GM23338 (cell line): Measurements from ENCODE around the gene ERRFI1. TPM values are rescaled to one million over a fixed set of nuclear protein-coding genes. Genes with fewer than 3 reads are reported as not detected.

Source experiments
- ATAC-seq: fragments of 200-7000 bp; cut with Tn5 transposase; 3 replicates; pipeline ENCODE4 v1.9.1; 2020
- DNase-seq: peaks from one replicate; pipeline ENCODE4 v3.0.0-alpha.2; 2015; ENCODE audit warnings: low spot score
- H2AFZ ChIP-seq: fragments of 200-600 bp; sonication (generic); 2 replicates; pipeline ENCODE4 v1.8.0; 2016; ENCODE audit warnings: antibody characterized with exemption, mild to moderate bottlenecking, moderate library complexity
- H3F3A ChIP-seq: fragments of 200-600 bp; sonication (generic); replicated peaks from 2 replicates; pipeline ENCODE4 v1.8.0; 2017; ENCODE audit warnings: antibody characterized with exemption, mixed run types, low read depth
- H3K27ac ChIP-seq: fragments of 200-600 bp; sonication (generic); 2 replicates; pipeline ENCODE4 v1.6.1; 2016; ENCODE audit warnings: low read depth
- H3K27me3 ChIP-seq: fragments of 200-600 bp; sonication (generic); 2 replicates; pipeline ENCODE4 v1.8.0; 2016; ENCODE audit warnings: mild to moderate bottlenecking, mixed run types, moderate library complexity; ENCODE audit not compliant: insufficient read depth
- H3K36me3 ChIP-seq: fragments of 200-600 bp; sonication (generic); 2 replicates; pipeline ENCODE4 v1.8.0; 2016; ENCODE audit warnings: mild to moderate bottlenecking; ENCODE audit not compliant: insufficient read depth
- H3K4me1 ChIP-seq: fragments of 200-600 bp; sonication (generic); 2 replicates; pipeline ENCODE4 v1.8.0; 2016; ENCODE audit warnings: mild to moderate bottlenecking, moderate library complexity; ENCODE audit not compliant: insufficient read depth
- H3K4me2 ChIP-seq: fragments of 200-600 bp; sonication (generic); 2 replicates; pipeline ENCODE4 v1.7.1; 2017; ENCODE audit warnings: mixed run types
- H3K4me3 ChIP-seq: fragments of 200-600 bp; sonication (generic); 2 replicates; pipeline ENCODE4 v1.6.1; 2016; ENCODE audit warnings: mixed run types
- H3K79me2 ChIP-seq: fragments of 200-600 bp; sonication (generic); replicated peaks from 2 replicates; pipeline ENCODE4 v1.8.0; 2017; ENCODE audit warnings: mild to moderate bottlenecking; ENCODE audit not compliant: insufficient read depth
- H3K9me2 ChIP-seq: fragments of 200-600 bp; sonication (generic); 2 replicates; pipeline ENCODE4 v1.8.0; 2017; ENCODE audit not compliant: insufficient read depth
- H4K20me1 ChIP-seq: fragments of 200-600 bp; sonication (generic); replicated peaks from 2 replicates; pipeline ENCODE4 v1.8.0; 2017; ENCODE audit warnings: mild to moderate bottlenecking; ENCODE audit not compliant: insufficient read depth
- H3K27ac Mint-ChIP-seq: 2 replicates; pipeline ENCODE4 v1.8.0; 2020; ENCODE audit warnings: inconsistent platforms, mild to moderate bottlenecking, moderate library complexity, mixed read lengths
- H3K27me3 Mint-ChIP-seq: 3 replicates; pipeline ENCODE4 v1.8.0; 2022; ENCODE audit warnings: low read depth, mild to moderate bottlenecking, moderate library complexity, mixed read lengths, inconsistent platforms; ENCODE audit not compliant: insufficient read depth, poor library complexity
- H3K36me3 Mint-ChIP-seq: 3 replicates; pipeline ENCODE4 v1.8.0; 2021; ENCODE audit warnings: low read depth, mild to moderate bottlenecking, inconsistent platforms, moderate library complexity, mixed read lengths
- H3K4me1 Mint-ChIP-seq: 3 replicates; pipeline ENCODE4 v1.8.0; 2020; ENCODE audit warnings: mild to moderate bottlenecking, inconsistent platforms, mixed read lengths
- H3K4me3 Mint-ChIP-seq: 3 replicates; pipeline ENCODE4 v1.8.0; 2021; ENCODE audit warnings: moderate library complexity, mild to moderate bottlenecking, inconsistent platforms, mixed read lengths
- H3K9me3 Mint-ChIP-seq: 3 replicates; pipeline ENCODE4 v1.8.0; 2020; ENCODE audit warnings: moderate library complexity, mild to moderate bottlenecking, inconsistent platforms, mixed read lengths
- CREB1 ChIP-seq: fragments of 250-450 bp; sonication (Bioruptor Pico); IDR thresholded peaks from 2 replicates; pipeline ENCODE4 v1.5.0; 2020; ENCODE audit warnings: low read depth, mild to moderate bottlenecking, moderate library complexity
- EZH2 ChIP-seq: fragments of 200-600 bp; sonication (generic); IDR thresholded peaks from one replicate; pipeline ENCODE4 v1.8.0; 2017; ENCODE audit warnings: antibody characterized with exemption, mild to moderate bottlenecking, low read depth; ENCODE audit not compliant: unreplicated experiment
- JUNB ChIP-seq: IDR thresholded peaks from one replicate; pipeline ENCODE4 v1.6.1; 2016; ENCODE audit warnings: antibody characterized with exemption; ENCODE audit not compliant: unreplicated experiment
- NANOG ChIP-seq: IDR thresholded peaks from 2 replicates; pipeline ENCODE4 v1.6.1; 2016; ENCODE audit warnings: antibody characterized with exemption, borderline replicate concordance
- POLR2AphosphoS5 ChIP-seq: IDR thresholded peaks from 2 replicates; pipeline ENCODE4 v1.6.1; 2016; ENCODE audit warnings: antibody characterized with exemption, low read depth
- STAT1 ChIP-seq: IDR thresholded peaks from one replicate; pipeline ENCODE4 v1.6.1; 2016; ENCODE audit warnings: antibody characterized with exemption; ENCODE audit not compliant: unreplicated experiment
- ZNF114 ChIP-seq: fragments of 250-450 bp; sonication (Bioruptor Pico); IDR thresholded peaks from 2 replicates; pipeline ENCODE4 v1.5.0; 2020; ENCODE audit warnings: mild to moderate bottlenecking, moderate library complexity
- ZNF331 ChIP-seq: fragments of 250-450 bp; sonication (Bioruptor Pico); IDR thresholded peaks from 2 replicates; pipeline ENCODE4 v1.5.0; 2020; ENCODE audit warnings: low read depth, mild to moderate bottlenecking, moderate library complexity
- polyA plus RNA-seq: library from polyadenylated mRNA; unstranded; fragments of >200 nt; fragmentation: Nextera tagmentation; extraction: Ambion mirVana; gene quantifications from 2 replicates; pipeline ENCODE4 v1.2.1, GENCODE V29; 2016
- total RNA-seq: library from RNA; depleted of rRNA; stranded (reverse); fragments of >200 nt; shearing (Covaris generic); gene quantifications from 2 replicates; pipeline ENCODE4 v1.2.3, GENCODE V29; 2014
- TF ChIP-seq, protein P1 (sequence below): IDR thresholded peaks from one replicate; pipeline ENCODE4 v1.6.1; 2018; ENCODE audit warnings: antibody characterized with exemption; ENCODE audit not compliant: unreplicated experiment
- TF ChIP-seq, protein P2 (sequence below): fragments of 250-450 bp; sonication (Bioruptor Pico); IDR thresholded peaks from 2 replicates; pipeline ENCODE4 v1.5.0; 2020; ENCODE audit warnings: mild to moderate bottlenecking, moderate library complexity
- TF ChIP-seq, protein P3 (sequence below), 2 experiments: fragments of 200-600 bp in 1 of 2; sonication (generic) in 1 of 2; conservative IDR thresholded peaks; 2 replicates each; pipeline versions ENCODE4 v1.5.1 to v1.6.1; 2016 to 2017; ENCODE audit warnings: antibody characterized with exemption in 2 of 2, low read depth in 2 of 2, mild to moderate bottlenecking in 2 of 2, moderate library complexity in 1 of 2
- TF ChIP-seq, protein P4 (sequence below): IDR thresholded peaks from 2 replicates; pipeline ENCODE4 v1.6.1; 2016; ENCODE audit warnings: antibody characterized with exemption

The ERRFI1 gene
- total and polyA plus RNA-seq, 2 experiments from 2014 or later: 22.9 to 59.8 TPM

DNA sequence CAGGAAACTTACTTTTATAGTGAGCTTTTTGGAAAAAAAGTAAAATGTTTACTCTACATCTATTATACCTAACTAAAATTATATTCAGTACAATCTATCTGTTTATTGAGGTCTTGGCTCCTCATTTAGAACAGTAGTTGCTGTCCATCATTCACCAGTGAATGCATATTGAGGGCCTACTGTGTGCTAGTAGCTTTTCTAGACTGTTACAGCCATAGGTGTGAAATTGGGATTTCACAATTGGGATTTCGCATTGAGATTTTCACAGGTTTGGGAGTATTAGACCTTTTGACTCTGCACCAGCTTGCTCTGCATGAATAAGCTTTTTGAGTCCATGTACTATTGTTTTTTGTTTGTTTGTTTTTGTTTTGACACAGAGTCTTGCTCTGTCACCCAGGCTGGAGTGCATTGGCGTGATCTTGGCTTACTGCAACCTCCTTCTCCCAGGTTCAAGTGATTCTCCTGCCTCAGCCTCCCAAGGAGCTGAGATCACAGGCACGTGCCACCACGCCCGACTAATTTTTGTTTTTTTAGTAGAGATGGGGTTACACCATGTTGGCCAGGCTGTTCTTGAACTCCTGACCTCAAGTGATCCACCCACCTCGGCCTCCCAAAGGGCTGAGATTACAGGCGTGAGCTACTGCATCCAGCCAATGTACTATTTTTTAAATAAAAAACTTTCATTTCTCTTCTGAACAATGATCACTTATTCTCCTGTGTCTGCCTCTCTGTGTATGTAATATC is 47.2 kb upstream of the ERRFI1 start:
- Histone ChIP-seq H3K4me1 (peaks cover 17% of the 10 kb centered on the region), H3F3A (no peaks in the 10 kb centered on the region), H3K27me3 (no peaks in the 10 kb centered on the region), H3K27ac (no peak overlapping the region), H3K9me2 (no peaks in the 10 kb centered on the region), H3K36me3 (no peaks in the 10 kb centered on the region), H4K20me1 (no peaks in the 10 kb centered on the region), H3K4me3 (no peak overlapping the region), H2AFZ (no peak overlapping the region), H3K4me2 (no peak overlapping the region), H3K79me2 (no peaks in the 10 kb centered on the region)
- Mint-ChIP-seq H3K9me3 (no peaks in the 10 kb centered on the region), H3K27ac (no peak overlapping the region), H3K4me1 (peaks cover 26% of the 10 kb centered on the region), H3K4me3 (no peak overlapping the region), H3K36me3 (no peaks in the 10 kb centered on the region), H3K27me3 (peaks cover 2% of the 10 kb centered on the region)
- TF ChIP-seq, protein P1, sequence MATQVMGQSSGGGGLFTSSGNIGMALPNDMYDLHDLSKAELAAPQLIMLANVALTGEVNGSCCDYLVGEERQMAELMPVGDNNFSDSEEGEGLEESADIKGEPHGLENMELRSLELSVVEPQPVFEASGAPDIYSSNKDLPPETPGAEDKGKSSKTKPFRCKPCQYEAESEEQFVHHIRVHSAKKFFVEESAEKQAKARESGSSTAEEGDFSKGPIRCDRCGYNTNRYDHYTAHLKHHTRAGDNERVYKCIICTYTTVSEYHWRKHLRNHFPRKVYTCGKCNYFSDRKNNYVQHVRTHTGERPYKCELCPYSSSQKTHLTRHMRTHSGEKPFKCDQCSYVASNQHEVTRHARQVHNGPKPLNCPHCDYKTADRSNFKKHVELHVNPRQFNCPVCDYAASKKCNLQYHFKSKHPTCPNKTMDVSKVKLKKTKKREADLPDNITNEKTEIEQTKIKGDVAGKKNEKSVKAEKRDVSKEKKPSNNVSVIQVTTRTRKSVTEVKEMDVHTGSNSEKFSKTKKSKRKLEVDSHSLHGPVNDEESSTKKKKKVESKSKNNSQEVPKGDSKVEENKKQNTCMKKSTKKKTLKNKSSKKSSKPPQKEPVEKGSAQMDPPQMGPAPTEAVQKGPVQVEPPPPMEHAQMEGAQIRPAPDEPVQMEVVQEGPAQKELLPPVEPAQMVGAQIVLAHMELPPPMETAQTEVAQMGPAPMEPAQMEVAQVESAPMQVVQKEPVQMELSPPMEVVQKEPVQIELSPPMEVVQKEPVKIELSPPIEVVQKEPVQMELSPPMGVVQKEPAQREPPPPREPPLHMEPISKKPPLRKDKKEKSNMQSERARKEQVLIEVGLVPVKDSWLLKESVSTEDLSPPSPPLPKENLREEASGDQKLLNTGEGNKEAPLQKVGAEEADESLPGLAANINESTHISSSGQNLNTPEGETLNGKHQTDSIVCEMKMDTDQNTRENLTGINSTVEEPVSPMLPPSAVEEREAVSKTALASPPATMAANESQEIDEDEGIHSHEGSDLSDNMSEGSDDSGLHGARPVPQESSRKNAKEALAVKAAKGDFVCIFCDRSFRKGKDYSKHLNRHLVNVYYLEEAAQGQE: no peak
- TF ChIP-seq NANOG (no peak), ZNF114 (no peak), JUNB (no peak), EZH2 (no peak), ZNF331 (CRISPR knock-in tag) (no peak), POLR2AphosphoS5 (no peak), CREB1 (CRISPR knock-in tag) (no peak), STAT1 (no peak)
- TF ChIP-seq, protein P2, sequence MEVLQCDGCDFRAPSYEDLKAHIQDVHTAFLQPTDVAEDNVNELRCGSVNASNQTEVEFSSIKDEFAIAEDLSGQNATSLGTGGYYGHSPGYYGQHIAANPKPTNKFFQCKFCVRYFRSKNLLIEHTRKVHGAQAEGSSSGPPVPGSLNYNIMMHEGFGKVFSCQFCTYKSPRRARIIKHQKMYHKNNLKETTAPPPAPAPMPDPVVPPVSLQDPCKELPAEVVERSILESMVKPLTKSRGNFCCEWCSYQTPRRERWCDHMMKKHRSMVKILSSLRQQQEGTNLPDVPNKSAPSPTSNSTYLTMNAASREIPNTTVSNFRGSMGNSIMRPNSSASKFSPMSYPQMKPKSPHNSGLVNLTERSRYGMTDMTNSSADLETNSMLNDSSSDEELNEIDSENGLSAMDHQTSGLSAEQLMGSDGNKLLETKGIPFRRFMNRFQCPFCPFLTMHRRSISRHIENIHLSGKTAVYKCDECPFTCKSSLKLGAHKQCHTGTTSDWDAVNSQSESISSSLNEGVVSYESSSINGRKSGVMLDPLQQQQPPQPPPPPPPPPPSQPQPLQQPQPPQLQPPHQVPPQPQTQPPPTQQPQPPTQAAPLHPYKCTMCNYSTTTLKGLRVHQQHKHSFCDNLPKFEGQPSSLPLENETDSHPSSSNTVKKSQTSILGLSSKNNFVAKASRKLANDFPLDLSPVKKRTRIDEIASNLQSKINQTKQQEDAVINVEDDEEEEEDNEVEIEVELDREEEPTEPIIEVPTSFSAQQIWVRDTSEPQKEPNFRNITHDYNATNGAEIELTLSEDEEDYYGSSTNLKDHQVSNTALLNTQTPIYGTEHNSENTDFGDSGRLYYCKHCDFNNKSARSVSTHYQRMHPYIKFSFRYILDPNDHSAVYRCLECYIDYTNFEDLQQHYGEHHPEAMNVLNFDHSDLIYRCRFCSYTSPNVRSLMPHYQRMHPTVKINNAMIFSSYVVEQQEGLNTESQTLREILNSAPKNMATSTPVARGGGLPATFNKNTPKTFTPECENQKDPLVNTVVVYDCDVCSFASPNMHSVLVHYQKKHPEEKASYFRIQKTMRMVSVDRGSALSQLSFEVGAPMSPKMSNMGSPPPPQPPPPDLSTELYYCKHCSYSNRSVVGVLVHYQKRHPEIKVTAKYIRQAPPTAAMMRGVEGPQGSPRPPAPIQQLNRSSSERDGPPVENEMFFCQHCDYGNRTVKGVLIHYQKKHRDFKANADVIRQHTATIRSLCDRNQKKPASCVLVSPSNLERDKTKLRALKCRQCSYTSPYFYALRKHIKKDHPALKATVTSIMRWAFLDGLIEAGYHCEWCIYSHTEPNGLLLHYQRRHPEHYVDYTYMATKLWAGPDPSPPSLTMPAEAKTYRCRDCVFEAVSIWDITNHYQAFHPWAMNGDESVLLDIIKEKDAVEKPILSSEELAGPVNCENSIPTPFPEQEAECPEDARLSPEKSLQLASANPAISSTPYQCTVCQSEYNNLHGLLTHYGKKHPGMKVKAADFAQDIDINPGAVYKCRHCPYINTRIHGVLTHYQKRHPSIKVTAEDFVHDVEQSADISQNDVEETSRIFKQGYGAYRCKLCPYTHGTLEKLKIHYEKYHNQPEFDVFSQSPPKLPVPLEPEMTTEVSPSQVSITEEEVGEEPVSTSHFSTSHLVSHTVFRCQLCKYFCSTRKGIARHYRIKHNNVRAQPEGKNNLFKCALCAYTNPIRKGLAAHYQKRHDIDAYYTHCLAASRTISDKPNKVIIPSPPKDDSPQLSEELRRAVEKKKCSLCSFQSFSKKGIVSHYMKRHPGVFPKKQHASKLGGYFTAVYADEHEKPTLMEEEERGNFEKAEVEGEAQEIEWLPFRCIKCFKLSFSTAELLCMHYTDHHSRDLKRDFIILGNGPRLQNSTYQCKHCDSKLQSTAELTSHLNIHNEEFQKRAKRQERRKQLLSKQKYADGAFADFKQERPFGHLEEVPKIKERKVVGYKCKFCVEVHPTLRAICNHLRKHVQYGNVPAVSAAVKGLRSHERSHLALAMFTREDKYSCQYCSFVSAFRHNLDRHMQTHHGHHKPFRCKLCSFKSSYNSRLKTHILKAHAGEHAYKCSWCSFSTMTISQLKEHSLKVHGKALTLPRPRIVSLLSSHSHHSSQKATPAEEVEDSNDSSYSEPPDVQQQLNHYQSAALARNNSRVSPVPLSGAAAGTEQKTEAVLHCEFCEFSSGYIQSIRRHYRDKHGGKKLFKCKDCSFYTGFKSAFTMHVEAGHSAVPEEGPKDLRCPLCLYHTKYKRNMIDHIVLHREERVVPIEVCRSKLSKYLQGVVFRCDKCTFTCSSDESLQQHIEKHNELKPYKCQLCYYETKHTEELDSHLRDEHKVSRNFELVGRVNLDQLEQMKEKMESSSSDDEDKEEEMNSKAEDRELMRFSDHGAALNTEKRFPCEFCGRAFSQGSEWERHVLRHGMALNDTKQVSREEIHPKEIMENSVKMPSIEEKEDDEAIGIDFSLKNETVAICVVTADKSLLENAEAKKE (CRISPR knock-in tag): no peak
- TF ChIP-seq, protein P3, sequence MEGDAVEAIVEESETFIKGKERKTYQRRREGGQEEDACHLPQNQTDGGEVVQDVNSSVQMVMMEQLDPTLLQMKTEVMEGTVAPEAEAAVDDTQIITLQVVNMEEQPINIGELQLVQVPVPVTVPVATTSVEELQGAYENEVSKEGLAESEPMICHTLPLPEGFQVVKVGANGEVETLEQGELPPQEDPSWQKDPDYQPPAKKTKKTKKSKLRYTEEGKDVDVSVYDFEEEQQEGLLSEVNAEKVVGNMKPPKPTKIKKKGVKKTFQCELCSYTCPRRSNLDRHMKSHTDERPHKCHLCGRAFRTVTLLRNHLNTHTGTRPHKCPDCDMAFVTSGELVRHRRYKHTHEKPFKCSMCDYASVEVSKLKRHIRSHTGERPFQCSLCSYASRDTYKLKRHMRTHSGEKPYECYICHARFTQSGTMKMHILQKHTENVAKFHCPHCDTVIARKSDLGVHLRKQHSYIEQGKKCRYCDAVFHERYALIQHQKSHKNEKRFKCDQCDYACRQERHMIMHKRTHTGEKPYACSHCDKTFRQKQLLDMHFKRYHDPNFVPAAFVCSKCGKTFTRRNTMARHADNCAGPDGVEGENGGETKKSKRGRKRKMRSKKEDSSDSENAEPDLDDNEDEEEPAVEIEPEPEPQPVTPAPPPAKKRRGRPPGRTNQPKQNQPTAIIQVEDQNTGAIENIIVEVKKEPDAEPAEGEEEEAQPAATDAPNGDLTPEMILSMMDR (conservative IDR thresholded peaks at IDR 0.05; ENCODE audit: low read depth in 2 of 2): no peak
- TF ChIP-seq, protein P4, sequence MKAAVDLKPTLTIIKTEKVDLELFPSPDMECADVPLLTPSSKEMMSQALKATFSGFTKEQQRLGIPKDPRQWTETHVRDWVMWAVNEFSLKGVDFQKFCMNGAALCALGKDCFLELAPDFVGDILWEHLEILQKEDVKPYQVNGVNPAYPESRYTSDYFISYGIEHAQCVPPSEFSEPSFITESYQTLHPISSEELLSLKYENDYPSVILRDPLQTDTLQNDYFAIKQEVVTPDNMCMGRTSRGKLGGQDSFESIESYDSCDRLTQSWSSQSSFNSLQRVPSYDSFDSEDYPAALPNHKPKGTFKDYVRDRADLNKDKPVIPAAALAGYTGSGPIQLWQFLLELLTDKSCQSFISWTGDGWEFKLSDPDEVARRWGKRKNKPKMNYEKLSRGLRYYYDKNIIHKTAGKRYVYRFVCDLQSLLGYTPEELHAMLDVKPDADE: no peak
- DNase-seq: no peak
- ATAC-seq: no peak
